Cardiac fibroblast (primary cell): Measurements from ENCODE around the gene CIPC.

ENCODE experiments used
- DNase-seq, 2 donors: peaks; one replicate each; pipeline versions ENCODE4 v3.0.0 to v3.0.0-alpha.2; 2010; ENCODE audit warnings: low read depth in 2 of 2
- H3K4me3 ChIP-seq, 2 donors: replicated peaks in 1 of 2; 1 replicate in 1 of 2; 2 replicates in 1 of 2; pipeline ENCODE4 v1.5.1; 2011; ENCODE audit warnings: low read depth in 2 of 2, low read length in 2 of 2, mild to moderate bottlenecking in 2 of 2, moderate library complexity in 1 of 2
- CTCF ChIP-seq: IDR thresholded peaks from one replicate; pipeline ENCODE4 v1.5.1; 2011; ENCODE audit warnings: low read depth, mild to moderate bottlenecking, low read length, inconsistent platforms

CIPC gene

GRCh38 chr14:77124345-77125280, 26.6 kb downstream of the CIPC start:
- peak overlapping the region; percentile 48 to 58 for H3K4me3 ChIP-seq
- peak; percentile 38 to 42 for DNase-seq
- peak; percentile 4 for TF ChIP-seq CTCF

- peak overlapping the region; percentile 8 to 24 for H3K4me3 ChIP-seq
- TF ChIP-seq CTCF: no peak
- DNase-seq: no peak
These were observed 27.3 kb downstream of the CIPC start for GRCh38 chr14:77125281-77125801.

- no peak for DNase-seq
- TF ChIP-seq CTCF: no peak
- no peak overlapping the region for H3K4me3 ChIP-seq
These were observed 27.8 kb downstream of the CIPC start for GRCh38 chr14:77125823-77126325.

- no peak for DNase-seq
- no peak overlapping the region for H3K4me3 ChIP-seq
- no peak for TF ChIP-seq CTCF
These were observed 28.5 kb downstream of the CIPC start for GRCh38 chr14:77126461-77126990.

- no peak for TF ChIP-seq CTCF
- peak in 1 of 2 donors; percentile 26 for DNase-seq
- no peak overlapping the region for H3K4me3 ChIP-seq
These were observed 30.4 kb downstream of the CIPC start for GRCh38 chr14:77128414-77128891.

GRCh38 chr14:77130386-77130785, 32.3 kb downstream of the CIPC start:
- no peak overlapping the region for H3K4me3 ChIP-seq
- no peak for DNase-seq
- TF ChIP-seq CTCF: no peak
